Measurements from ENCODE around the gene SCAF8.

SCAF8 gene

DNA sequence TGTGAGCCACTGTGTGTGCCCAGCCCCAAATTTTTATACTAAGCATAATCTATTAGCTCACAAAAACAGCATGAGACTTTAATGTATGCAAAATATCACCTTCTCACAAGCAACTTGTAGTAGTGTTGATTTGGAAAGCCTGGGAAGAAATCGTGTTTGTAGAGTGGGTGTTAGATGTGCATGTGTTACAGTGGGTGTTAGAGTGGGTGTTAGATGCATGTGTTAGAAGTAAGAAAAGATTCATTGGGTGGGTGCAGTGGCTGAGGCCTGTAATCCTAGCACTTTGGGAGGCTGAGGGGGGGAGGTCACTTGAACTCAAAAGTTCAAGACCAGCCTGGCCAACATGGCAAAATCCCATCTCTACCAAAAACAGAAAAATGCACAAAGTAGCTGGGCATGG lies 6.3 kb upstream of the SCAF8 start:
- Histone ChIP-seq H3K4me3 (ENCODE audit: low read depth in 1 of 2, low read length in 1 of 2) (no peak overlapping the region), H3K36me3 (no peaks in the 10 kb centered on the region), H3K9me3 (no peaks in the 10 kb centered on the region), H3K27ac (no peak overlapping the region), H3K27me3 (no peaks in the 10 kb centered on the region), H3K4me1 (ENCODE audit: control insufficient read depth in 1 of 2, insufficient read depth in 1 of 2, low read depth in 1 of 2, low read length in 1 of 2) (no peaks in the 10 kb centered on the region)
- TF ChIP-seq, protein P1, sequence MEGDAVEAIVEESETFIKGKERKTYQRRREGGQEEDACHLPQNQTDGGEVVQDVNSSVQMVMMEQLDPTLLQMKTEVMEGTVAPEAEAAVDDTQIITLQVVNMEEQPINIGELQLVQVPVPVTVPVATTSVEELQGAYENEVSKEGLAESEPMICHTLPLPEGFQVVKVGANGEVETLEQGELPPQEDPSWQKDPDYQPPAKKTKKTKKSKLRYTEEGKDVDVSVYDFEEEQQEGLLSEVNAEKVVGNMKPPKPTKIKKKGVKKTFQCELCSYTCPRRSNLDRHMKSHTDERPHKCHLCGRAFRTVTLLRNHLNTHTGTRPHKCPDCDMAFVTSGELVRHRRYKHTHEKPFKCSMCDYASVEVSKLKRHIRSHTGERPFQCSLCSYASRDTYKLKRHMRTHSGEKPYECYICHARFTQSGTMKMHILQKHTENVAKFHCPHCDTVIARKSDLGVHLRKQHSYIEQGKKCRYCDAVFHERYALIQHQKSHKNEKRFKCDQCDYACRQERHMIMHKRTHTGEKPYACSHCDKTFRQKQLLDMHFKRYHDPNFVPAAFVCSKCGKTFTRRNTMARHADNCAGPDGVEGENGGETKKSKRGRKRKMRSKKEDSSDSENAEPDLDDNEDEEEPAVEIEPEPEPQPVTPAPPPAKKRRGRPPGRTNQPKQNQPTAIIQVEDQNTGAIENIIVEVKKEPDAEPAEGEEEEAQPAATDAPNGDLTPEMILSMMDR (IDR thresholded peaks at IDR 0.05) = no peak

DNA sequence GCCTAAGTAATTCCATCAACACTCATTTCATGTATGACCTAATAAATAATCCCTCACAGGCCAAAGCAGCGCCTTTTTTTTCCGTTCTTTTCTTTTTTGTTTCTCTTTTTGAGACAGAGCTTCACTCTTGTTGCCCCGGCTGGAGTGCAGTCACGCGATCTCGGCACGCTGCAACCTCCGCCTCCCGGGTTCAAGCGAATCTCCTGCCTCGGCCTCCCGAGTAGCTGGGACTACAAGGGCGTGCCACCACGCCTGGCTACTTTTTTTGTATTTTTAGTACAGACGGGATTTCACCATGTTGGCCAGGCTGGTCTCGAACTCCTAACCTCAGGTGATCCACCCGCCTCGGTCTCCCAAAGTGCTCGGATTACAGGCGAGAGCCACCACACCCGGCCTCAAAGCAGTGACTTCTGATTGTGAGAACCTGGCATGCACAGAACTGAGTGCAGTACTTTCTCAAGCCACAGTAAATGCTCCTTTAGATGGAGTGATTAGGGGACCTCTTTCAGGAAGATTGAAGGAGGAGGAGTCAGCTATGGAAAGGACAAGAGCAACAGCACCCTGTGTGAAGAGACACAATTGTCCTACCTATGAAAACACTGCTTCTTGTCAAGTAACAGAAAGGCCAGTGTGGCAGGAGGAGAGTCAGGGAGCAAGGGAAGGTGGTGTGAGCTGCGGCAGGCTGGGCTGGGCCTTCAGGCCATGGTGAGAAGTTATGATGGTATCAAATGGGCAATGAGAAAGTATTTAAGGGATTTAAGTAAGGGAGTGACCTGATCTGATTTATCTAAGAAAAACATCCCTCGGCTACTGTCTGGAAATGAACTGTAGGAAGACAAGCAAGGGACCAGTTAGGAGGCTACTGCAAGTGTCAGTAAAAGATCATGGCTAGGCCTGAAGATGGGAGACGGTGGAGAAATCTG lies 1.7 kb upstream of the SCAF8 start:
- Histone ChIP-seq H3K36me3 (no peaks in the 10 kb centered on the region), H3K4me1 (ENCODE audit: control insufficient read depth in 1 of 2, insufficient read depth in 1 of 2, low read depth in 1 of 2, low read length in 1 of 2) (peaks cover 33 to 34% of the 10 kb centered on the region in 2 experiments), H3K27me3 (no peaks in the 10 kb centered on the region), H3K4me3 (ENCODE audit: low read depth in 1 of 2, low read length in 1 of 2) (no peak overlapping the region), H3K27ac (no peak overlapping the region), H3K9me3 (no peaks in the 10 kb centered on the region)
- TF ChIP-seq, protein P1 (IDR thresholded peaks at IDR 0.05) = no peak

DNA sequence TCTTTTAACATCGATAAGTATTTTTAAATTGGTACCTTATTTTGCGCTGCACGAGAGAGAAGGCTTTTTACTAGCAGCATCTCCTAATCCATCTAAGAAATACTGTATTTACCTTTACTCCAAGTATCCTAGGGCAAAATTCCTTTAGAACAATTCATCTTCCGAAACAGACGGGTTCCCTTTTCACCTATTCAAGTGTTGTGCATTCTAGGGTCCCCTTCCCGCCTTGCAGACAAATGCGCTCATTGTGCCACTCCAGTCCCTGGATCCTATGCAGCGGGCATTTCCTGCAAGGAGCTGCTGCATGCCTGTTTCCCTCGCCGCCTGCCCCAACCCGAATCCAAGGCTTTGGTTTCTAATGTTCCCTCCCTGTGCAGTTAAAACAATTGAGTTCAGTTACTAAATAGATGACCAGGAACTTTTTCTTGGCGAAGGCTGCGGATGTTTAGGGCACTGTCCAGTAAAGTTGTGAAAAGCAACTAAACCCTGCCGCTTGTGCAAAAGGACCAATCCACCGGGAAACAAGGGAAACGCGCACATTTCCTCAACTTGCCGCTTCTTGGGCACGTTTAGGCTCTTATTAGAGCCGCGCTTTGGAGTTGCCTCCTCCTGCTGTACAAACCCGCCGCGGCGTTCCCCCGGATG lies 556 bp upstream of the SCAF8 start:
- peak overlapping the region; percentile 90 to 93 for H3K4me3 ChIP-seq (ENCODE audit: low read depth in 1 of 2, low read length in 1 of 2)
- H3K4me1 ChIP-seq (ENCODE audit: control insufficient read depth in 1 of 2, insufficient read depth in 1 of 2, low read depth in 1 of 2, low read length in 1 of 2) = peaks cover 44 to 45% of the 10 kb centered on the region in 2 experiments
- H3K36me3 ChIP-seq = peaks cover 5% of the 10 kb centered on the region
- no peaks in the 10 kb centered on the region for H3K9me3 ChIP-seq
- TF ChIP-seq, protein P1 (IDR thresholded peaks at IDR 0.05) = no peak
- no peaks in the 10 kb centered on the region for H3K27me3 ChIP-seq
- H3K27ac ChIP-seq = peak overlapping the region; percentile 99

DNA sequence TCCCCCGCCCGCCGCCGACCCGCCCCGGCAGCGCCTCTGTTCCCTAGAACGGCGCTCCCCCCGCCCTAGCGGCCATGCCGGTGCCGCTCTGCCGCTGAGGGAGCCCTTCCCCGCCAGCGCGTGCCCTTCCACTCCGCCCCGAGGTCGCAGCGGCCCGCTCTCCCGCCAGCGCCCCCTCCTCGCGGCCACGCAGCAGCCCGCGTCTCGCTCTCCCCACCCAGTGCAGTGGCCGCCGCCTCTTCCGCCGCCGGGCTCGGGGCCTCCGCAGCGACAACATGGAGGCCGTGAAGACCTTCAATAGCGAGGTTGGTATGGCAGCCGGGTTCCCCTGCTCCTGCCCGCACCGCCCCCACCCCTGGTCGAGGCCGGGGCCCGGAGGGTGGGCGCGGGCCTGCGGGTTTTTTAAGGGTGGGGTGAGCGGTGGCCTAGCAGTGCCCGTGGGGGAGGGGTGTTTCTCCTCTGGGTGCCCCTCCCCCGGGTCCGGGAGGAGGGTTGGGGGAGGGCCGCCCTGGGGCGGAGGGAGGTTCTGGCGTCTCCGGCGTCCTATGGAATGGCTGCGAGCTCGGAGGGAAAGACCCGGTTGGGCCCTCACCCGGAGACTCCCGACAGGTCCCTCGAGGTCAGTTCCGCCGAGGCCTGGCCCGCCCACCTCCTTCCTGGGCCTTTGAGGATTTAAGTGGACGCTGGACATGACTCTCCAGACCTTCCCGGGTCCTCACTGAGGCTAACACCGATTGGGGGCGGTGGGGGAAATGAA lies 588 bp downstream of the SCAF8 start:
- TF ChIP-seq, protein P1 (IDR thresholded peaks at IDR 0.05) = no peak
- Histone ChIP-seq H3K27ac (peak overlapping the region; percentile 99), H3K27me3 (no peaks in the 10 kb centered on the region), H3K4me3 (ENCODE audit: low read depth in 1 of 2, low read length in 1 of 2) (peak overlapping the region; percentile 90 to 93), H3K9me3 (no peaks in the 10 kb centered on the region), H3K4me1 (ENCODE audit: control insufficient read depth in 1 of 2, insufficient read depth in 1 of 2, low read depth in 1 of 2, low read length in 1 of 2) (peaks cover 52 to 54% of the 10 kb centered on the region in 2 experiments), H3K36me3 (peaks cover 5% of the 10 kb centered on the region)

DNA sequence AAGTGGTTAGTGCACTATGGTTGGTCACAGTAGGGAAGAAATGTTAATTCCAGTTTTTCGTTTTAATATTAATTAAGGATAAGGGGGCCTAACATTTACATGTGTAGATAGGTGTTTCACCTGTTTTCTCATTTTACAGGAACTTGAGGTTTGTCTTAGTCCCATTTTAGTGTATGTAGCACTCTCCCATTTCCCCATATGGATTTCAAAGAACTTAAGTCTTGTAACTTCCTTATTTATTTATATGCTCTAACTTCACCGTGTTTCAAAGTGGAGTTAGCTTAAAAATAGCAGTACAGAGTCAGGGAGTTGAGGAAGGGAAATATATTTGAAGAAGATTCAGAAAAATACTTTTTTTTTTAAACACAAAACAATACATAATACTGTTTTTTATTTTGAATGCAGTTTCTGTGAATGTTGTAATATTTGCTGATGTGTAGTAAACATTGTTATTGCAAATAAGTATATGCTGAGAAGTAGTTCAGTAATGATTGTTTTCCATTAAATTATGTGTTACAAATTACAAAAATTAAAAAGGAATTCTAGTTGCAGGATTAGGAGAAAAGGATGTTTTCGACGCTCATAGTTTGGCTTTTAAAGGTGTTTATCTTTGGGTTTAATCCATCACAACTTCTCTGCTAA lies 3.5 kb downstream of the SCAF8 start:
- H3K4me1 ChIP-seq (ENCODE audit: control insufficient read depth in 1 of 2, insufficient read depth in 1 of 2, low read depth in 1 of 2, low read length in 1 of 2) = peaks cover 59% of the 10 kb centered on the region in 2 experiments
- H3K36me3 ChIP-seq = peaks cover 5% of the 10 kb centered on the region
- peak overlapping the region in 1 of 2 experiments; percentile 20 for H3K4me3 ChIP-seq (ENCODE audit: low read depth in 1 of 2, low read length in 1 of 2)
- no peaks in the 10 kb centered on the region for H3K9me3 ChIP-seq
- H3K27ac ChIP-seq = peak overlapping the region; percentile 68
- TF ChIP-seq, protein P1 (IDR thresholded peaks at IDR 0.05) = no peak
- no peaks in the 10 kb centered on the region for H3K27me3 ChIP-seq
